T follicular helper cell (primary cell): ENCODE data around the gene PPM1D.
"Not testable (repeated sequence)": the region's sequence is repeated elsewhere in the genome, so short reads cannot be mapped to it uniquely, and the experiment has no call there.

Source experiments
- DNase-seq: peaks from one replicate; pipeline ENCODE4 v3.0.0-alpha.2; 2020; ENCODE audit warnings: low read depth

Gene PPM1D

GRCh38 chr17:60668741-60669140 is 68.7 kb downstream of the PPM1D start:
- not testable (repeated sequence) for DNase-seq

- no peak for DNase-seq
These were observed 71.5 kb downstream of the PPM1D start for GRCh38 chr17:60671482-60671881.

- DNase-seq, result not testable (repeated sequence)
These were observed 74.6 kb downstream of the PPM1D start for GRCh38 chr17:60674637-60675036.

GRCh38 chr17:60675997-60676396 is 76.0 kb downstream of the PPM1D start:
- DNase-seq, result no peak

GRCh38 chr17:60676758-60677307 is 76.8 kb downstream of the PPM1D start:
- no peak for DNase-seq

- DNase-seq, result peak; percentile 94
These were observed 77.5 kb downstream of the PPM1D start, which contains the start of gene BCAS3 for GRCh38 chr17:60677308-60678117. Gene BCAS3 (plus strand): TSS chr17:60677851.

GRCh38 chr17:60678118-60678444 is 78.1 kb downstream of the PPM1D start:
- no peak for DNase-seq

- no peak for DNase-seq
These were observed 79.3 kb downstream of the PPM1D start for GRCh38 chr17:60679287-60679686.

- no peak for DNase-seq
These were observed 80.8 kb downstream of the PPM1D start for GRCh38 chr17:60680754-60681153.

- DNase-seq, result no peak
These were observed 85.4 kb downstream of the PPM1D start for GRCh38 chr17:60685437-60685836.

GRCh38 chr17:60695960-60696359 is 96.0 kb downstream of the PPM1D start:
- no peak for DNase-seq

- no peak for DNase-seq
These were observed 99.1 kb downstream of the PPM1D start for GRCh38 chr17:60699090-60699489.

GRCh38 chr17:60704170-60704569 is 104.2 kb downstream of the PPM1D start:
- DNase-seq, result no peak

GRCh38 chr17:60712675-60713074 is 112.7 kb downstream of the PPM1D start:
- no peak for DNase-seq

GRCh38 chr17:60713608-60714007 is 113.6 kb downstream of the PPM1D start:
- no peak for DNase-seq
